H9 (cell line): ENCODE results near the gene EPS8L3. TPM values are rescaled to one million over a fixed set of nuclear protein-coding genes. Genes with fewer than 3 reads are reported as not detected.

Experiments used
- DNase-seq: peaks from one replicate; pipeline ENCODE4 v3.0.0-alpha.2; 2017
- H2AFZ ChIP-seq: one replicate; pipeline ENCODE4 v1.6.1; 2013; ENCODE audit warnings: mild to moderate bottlenecking, low read length, control low read depth, moderate library complexity
- H2AK5ac ChIP-seq: 2 replicates; pipeline ENCODE4 v1.6.1; 2013; ENCODE audit warnings: low read length, control low read depth, mixed read lengths; ENCODE audit not compliant: insufficient read length
- H2BK120ac ChIP-seq: one replicate; pipeline ENCODE4 v1.6.1; 2013; ENCODE audit warnings: low read depth, mild to moderate bottlenecking, low read length, control low read depth, inconsistent platforms; ENCODE audit not compliant: poor library complexity, severe bottlenecking
- H2BK12ac ChIP-seq: 2 replicates; pipeline ENCODE4 v1.6.1; 2013; ENCODE audit warnings: low read length, control low read depth, mixed read lengths, low read depth; ENCODE audit not compliant: insufficient read length
- H2BK15ac ChIP-seq: 2 replicates; pipeline ENCODE4 v1.6.1; 2013; ENCODE audit warnings: low read depth, low read length, control low read depth
- H2BK20ac ChIP-seq: one replicate; pipeline ENCODE4 v1.6.1; 2013; ENCODE audit warnings: low read depth, mild to moderate bottlenecking, low read length, control low read depth, inconsistent platforms; ENCODE audit not compliant: poor library complexity, severe bottlenecking
- H2BK5ac ChIP-seq: 2 replicates; pipeline ENCODE4 v1.6.1; 2013; ENCODE audit warnings: low read length, control low read depth, mixed read lengths; ENCODE audit not compliant: insufficient read length
- H3K14ac ChIP-seq: 2 replicates; pipeline ENCODE4 v1.6.1; 2013; ENCODE audit warnings: low read length, control low read depth; ENCODE audit not compliant: insufficient read depth
- H3K18ac ChIP-seq: 2 replicates; pipeline ENCODE4 v1.6.1; 2013; ENCODE audit warnings: low read depth, mild to moderate bottlenecking, mixed read lengths, low read length, control low read depth; ENCODE audit not compliant: insufficient read length
- H3K23ac ChIP-seq: 2 replicates; pipeline ENCODE4 v1.6.1; 2013; ENCODE audit warnings: low read length, control low read depth, mixed read lengths, low read depth; ENCODE audit not compliant: insufficient read length
- H3K23me2 ChIP-seq: 2 replicates; pipeline ENCODE4 v1.6.1; 2013; ENCODE audit warnings: low read depth, mild to moderate bottlenecking, mixed read lengths, low read length, control low read depth; ENCODE audit not compliant: insufficient read length, poor library complexity, severe bottlenecking
- H3K27ac ChIP-seq: 2 replicates; pipeline ENCODE4 v1.5.1; 2013; ENCODE audit warnings: low read length, control low read depth, mixed read lengths, low read depth; ENCODE audit not compliant: insufficient read length
- H3K27me3 ChIP-seq: 2 replicates; pipeline ENCODE4 v1.6.1; 2013; ENCODE audit warnings: low read length, control low read depth, inconsistent platforms; ENCODE audit not compliant: insufficient read depth
- H3K4ac ChIP-seq: 2 replicates; pipeline ENCODE4 v1.6.1; 2013; ENCODE audit warnings: low read depth, mild to moderate bottlenecking, control low read depth, inconsistent platforms, low read length, moderate library complexity
- H3K4me1 ChIP-seq: 2 replicates; pipeline ENCODE4 v1.6.1; 2013; ENCODE audit warnings: low read length, control low read depth, inconsistent platforms; ENCODE audit not compliant: insufficient read depth
- H3K4me2 ChIP-seq: 2 replicates; pipeline ENCODE4 v1.6.1; 2013; ENCODE audit warnings: low read length, control low read depth, mixed read lengths; ENCODE audit not compliant: insufficient read length, insufficient read depth
- H3K56ac ChIP-seq: 2 replicates; pipeline ENCODE4 v1.6.1; 2013; ENCODE audit warnings: low read depth, mild to moderate bottlenecking, mixed read lengths, low read length, control low read depth; ENCODE audit not compliant: insufficient read length
- H3K79me1 ChIP-seq: 2 replicates; pipeline ENCODE4 v1.6.1; 2013; ENCODE audit warnings: low read depth, mild to moderate bottlenecking, moderate library complexity, low read length, control low read depth, inconsistent platforms; ENCODE audit not compliant: insufficient read depth, poor library complexity, severe bottlenecking
- H3K79me2 ChIP-seq: 2 replicates; pipeline ENCODE4 v1.6.1; 2013; ENCODE audit warnings: low read length, control low read depth, inconsistent platforms; ENCODE audit not compliant: insufficient read depth
- H3K9ac ChIP-seq: 2 replicates; pipeline ENCODE4 v1.6.1; 2013; ENCODE audit warnings: low read length, control low read depth, mixed read lengths; ENCODE audit not compliant: insufficient read length; ENCODE audit errors: extremely low read depth
- H3K9me3 ChIP-seq: one replicate; pipeline ENCODE4 v1.6.1; 2013; ENCODE audit warnings: low read depth, low read length, inconsistent platforms; ENCODE audit not compliant: control insufficient read depth
- H3T11ph ChIP-seq: one replicate; pipeline ENCODE4 v1.6.1; 2013; ENCODE audit warnings: mild to moderate bottlenecking, low read length, control low read depth, inconsistent platforms
- H4K20me1 ChIP-seq: one replicate; pipeline ENCODE4 v1.6.1; 2013; ENCODE audit not compliant: control insufficient read depth, insufficient read length, insufficient read depth
- H4K5ac ChIP-seq: 2 replicates; pipeline ENCODE4 v1.6.1; 2013; ENCODE audit warnings: low read depth, mild to moderate bottlenecking, mixed read lengths, low read length, control low read depth; ENCODE audit not compliant: insufficient read length
- H4K8ac ChIP-seq: replicated peaks from 2 replicates; pipeline ENCODE4 v1.6.1; 2013; ENCODE audit warnings: low read length, control low read depth, mixed read lengths, low read depth; ENCODE audit not compliant: insufficient read length
- H4K91ac ChIP-seq: 2 replicates; pipeline ENCODE4 v1.6.1; 2013; ENCODE audit warnings: low read depth, mild to moderate bottlenecking, moderate library complexity, mixed read lengths, low read length, control low read depth; ENCODE audit not compliant: insufficient read length
- H3K27ac Mint-ChIP-seq, 3 experiments: 2 replicates in 2 of 3; 3 replicates in 1 of 3; pipeline ENCODE4 v1.8.0; 2020 to 2021; ENCODE audit warnings: mixed read lengths in 3 of 3, mild to moderate bottlenecking in 1 of 3, moderate library complexity in 1 of 3
- H3K27me3 Mint-ChIP-seq: 2 replicates; pipeline ENCODE4 v1.8.0; 2021; ENCODE audit warnings: low read depth, mild to moderate bottlenecking, moderate library complexity, mixed read lengths
- H3K36me3 Mint-ChIP-seq, 3 experiments: 2 replicates in 2 of 3; 3 replicates in 1 of 3; pipeline ENCODE4 v1.8.0; 2020 to 2021; ENCODE audit warnings: low read depth in 3 of 3, mixed read lengths in 3 of 3; ENCODE audit not compliant: insufficient read depth in 1 of 3
- H3K4me1 Mint-ChIP-seq, 2 experiments: 2 replicates each; pipeline ENCODE4 v1.8.0; 2020; ENCODE audit warnings: mixed read lengths in 2 of 2
- H3K4me3 Mint-ChIP-seq, 2 experiments: 2 replicates in 1 of 2; 3 replicates in 1 of 2; pipeline ENCODE4 v1.8.0; 2020 to 2021; ENCODE audit warnings: mild to moderate bottlenecking in 2 of 2, mixed read lengths in 2 of 2, moderate library complexity in 1 of 2
- H3K9me3 Mint-ChIP-seq, 2 experiments: 2 replicates in 1 of 2; 3 replicates in 1 of 2; pipeline ENCODE4 v1.8.0; 2020; ENCODE audit warnings: mild to moderate bottlenecking in 2 of 2, mixed read lengths in 2 of 2, moderate library complexity in 1 of 2
- CTCF ChIP-seq: fragments of 200-600 bp; sonication (generic); conservative IDR thresholded peaks from 3 replicates; pipeline ENCODE4 v1.8.0; 2021; ENCODE audit warnings: antibody characterized with exemption, mild to moderate bottlenecking
- WGBS: extraction: QIAGEN DNeasy Blood & Tissue Kit; methylation state at CpG from one replicate; pipeline ENCODE4 v1.1.7; 2013; ENCODE audit warnings: missing lambda C conversion rate, low lambda C conversion rate, mixed read lengths; ENCODE audit not compliant: insufficient read length; ENCODE audit errors: extremely low coverage; 5-methylcytosine and 5-hydroxymethylcytosine counted together
- total RNA-seq: library from RNA; stranded (reverse); gene quantifications from 2 replicates; pipeline ENCODE4 v1.2.1, GENCODE V29; 2021

Gene EPS8L3
- total RNA-seq, 1 experiment from 2014 or later, result not detected

GRCh38 chr1:109777436-109777835 is 13.7 kb upstream of the EPS8L3 start:
- H3K4ac ChIP-seq, result no peak overlapping the region
- no peak overlapping the region for H3K27ac ChIP-seq
- no peak overlapping the region for H3T11ph ChIP-seq
- no peak overlapping the region for H2BK20ac ChIP-seq
- H3K79me1 ChIP-seq, result no peaks in the 10 kb centered on the region
- no peak for DNase-seq
- H4K5ac ChIP-seq, result no peak overlapping the region
- no peaks in the 10 kb centered on the region for H3K9me3 ChIP-seq
- no peak for TF ChIP-seq CTCF
- no peak overlapping the region for H2AFZ ChIP-seq
- no peak overlapping the region for H3K23ac ChIP-seq
- H3K23me2 ChIP-seq, result no peaks in the 10 kb centered on the region
- no peak overlapping the region for H3K9ac ChIP-seq
- H3K18ac ChIP-seq, result no peak overlapping the region
- peaks cover 3% of the 10 kb centered on the region; the same call in 1 of the 2 replicates for H3K27me3 ChIP-seq
- H3K14ac ChIP-seq, result no peak overlapping the region
- H3K4me1 ChIP-seq, result no peaks in the 10 kb centered on the region
- Mint-ChIP-seq H3K9me3 (peaks cover 2 to 10% of the 10 kb centered on the region in 2 experiments; a peak in 3 of 5 replicates), H3K4me1 (peaks cover 12 to 13% of the 10 kb centered on the region in 2 experiments), H3K27ac (no peak overlapping the region), H3K36me3 (peaks cover 0 to 8% (median 0%) of the 10 kb centered on the region in 3 experiments; a peak in 3 of 7 replicates), H3K27me3 (peaks cover 21% of the 10 kb centered on the region), H3K4me3 (no peak overlapping the region)
- H4K91ac ChIP-seq, result no peak overlapping the region
- H2AK5ac ChIP-seq, result no peak overlapping the region
- no peak overlapping the region for H2BK5ac ChIP-seq
- H2BK120ac ChIP-seq, result no peak overlapping the region
- no peak overlapping the region for H3K4me2 ChIP-seq
- H4K8ac ChIP-seq, result no peak overlapping the region
- H3K56ac ChIP-seq, result no peak overlapping the region
- H2BK12ac ChIP-seq, result no peak overlapping the region
- no peaks in the 10 kb centered on the region for H4K20me1 ChIP-seq
- H3K79me2 ChIP-seq, result no peaks in the 10 kb centered on the region
- WGBS, result no CpG with 5 or more reads among the region's 7 CpGs
- no peak overlapping the region for H2BK15ac ChIP-seq
